GM18519 (cell line): ENCODE results near the gene SPPL2C.
"Not testable (repeated sequence)": the region's sequence is repeated elsewhere in the genome, so short reads cannot be mapped to it uniquely, and the experiment has no call there.

Source experiments
- ATAC-seq: cut with Tn5 transposase; IDR thresholded peaks from one replicate; pipeline ENCODE4 v1.9.1; 2021; ENCODE audit warnings: mild to moderate bottlenecking, moderate library complexity; ENCODE audit not compliant: unreplicated experiment, low FRiP score

SPPL2C gene

DNA sequence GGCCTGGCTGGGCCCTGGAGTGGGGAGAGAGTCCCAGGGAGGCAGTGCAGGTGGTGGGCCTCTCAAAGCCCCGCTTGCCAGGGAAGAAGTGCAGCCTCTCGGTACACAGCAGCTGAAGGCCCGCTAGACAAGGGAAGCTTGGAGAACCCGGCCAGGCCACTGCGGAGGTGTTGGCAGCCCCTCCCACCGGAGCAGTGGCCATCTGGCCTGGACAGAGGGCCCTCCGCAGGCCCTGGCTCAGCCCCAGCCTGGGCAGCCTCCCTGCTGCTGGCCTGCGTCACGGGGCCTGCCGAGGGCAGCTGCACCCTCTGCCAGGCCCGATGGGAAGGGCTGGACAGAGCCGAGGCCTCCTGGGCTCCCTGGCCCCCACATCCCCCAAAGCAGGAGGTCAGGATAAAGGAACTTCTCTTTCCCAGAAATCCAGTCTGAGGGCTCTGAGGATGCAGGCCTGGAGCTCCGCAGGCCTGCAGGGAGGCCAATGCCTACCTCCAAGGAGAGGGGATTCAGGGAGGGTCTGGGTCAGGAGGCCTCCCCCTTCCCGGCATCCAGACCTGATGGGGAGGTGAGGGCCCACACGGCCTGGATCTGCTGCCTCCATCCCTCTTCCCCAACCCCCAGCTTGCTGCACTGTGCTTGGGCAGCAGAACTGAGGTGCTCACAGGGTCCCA lies 4.3 kb downstream of the SPPL2C start:
- ATAC-seq, result no peak

DNA sequence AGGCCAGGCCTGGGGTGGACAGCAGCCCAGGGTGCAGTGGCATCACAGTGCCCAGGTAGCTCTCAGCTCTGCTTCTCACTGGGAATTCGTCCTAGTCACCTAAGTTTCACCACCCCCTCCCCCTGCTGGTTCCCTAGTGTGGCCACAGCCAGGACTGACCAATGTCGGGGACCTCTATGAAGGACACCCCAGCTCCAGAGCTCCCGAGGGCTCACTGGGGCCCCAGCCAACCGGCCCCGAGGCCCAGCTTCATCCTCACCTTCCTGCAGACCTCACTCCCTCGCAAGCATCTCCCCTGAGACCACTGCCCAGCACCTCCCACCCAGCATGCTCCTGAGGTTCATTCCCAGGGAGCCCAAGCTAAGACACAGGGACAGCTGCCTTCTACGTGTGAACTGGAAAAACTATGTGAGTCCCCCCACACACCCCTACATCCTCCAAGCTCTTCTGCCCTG lies 4.9 kb downstream of the SPPL2C start:
- no peak for ATAC-seq

DNA sequence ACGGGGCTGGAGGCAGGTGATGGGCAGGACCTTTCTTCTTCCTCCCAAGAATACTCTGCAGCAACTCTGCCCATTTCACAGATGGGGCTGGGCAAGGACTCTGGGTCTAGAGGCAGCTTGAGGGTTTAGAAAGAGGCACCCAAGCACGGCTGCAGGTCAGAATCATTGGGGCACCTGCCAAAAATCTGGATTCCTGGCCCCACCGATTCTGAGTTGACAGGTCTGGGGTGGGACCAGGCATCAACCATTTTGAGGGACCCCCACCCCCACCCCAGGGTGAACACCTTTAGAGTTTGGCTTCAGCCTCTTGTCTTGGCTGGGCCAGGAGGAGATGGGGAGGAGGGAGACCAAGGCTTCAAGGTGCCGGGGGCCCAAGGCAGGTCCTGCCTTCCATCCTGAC lies 5.3 kb downstream of the SPPL2C start:
- no peak for ATAC-seq

DNA sequence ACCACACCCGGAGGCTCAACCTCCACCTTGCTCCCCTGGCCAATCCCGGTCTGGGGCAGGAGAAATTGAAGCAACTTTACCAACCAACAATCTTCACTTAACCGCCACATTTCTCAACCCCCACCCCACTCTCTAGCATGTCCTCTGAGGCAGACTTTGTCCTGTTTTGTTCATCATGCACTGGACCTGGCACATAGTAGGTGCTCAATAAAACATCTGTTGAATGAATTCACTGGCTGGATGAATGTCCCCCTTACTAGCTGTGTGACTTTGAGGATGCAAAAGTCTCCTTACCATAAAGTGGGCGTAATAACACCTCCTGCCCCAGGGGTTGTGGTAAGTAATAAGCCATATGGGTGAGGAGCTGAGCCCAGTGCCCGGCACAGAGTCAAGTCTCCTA lies 5.8 kb downstream of the SPPL2C start:
- ATAC-seq, result no peak

DNA sequence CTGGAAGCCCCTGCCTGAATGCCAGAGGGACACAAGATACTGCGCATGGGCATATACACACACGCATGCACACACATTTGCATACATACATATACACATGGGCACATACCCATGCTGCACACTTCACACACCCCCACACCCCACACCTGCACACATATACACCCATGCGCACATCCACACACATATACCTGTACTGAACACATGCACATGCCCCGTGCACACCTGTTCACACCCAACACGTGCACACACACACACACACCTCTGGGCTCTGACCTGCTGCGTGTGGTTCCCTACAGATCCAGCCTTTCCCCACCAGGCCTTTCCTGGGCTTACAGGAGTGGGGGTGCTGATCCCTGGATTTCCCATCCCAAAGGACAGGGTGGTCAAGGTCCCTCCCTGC lies 6.3 kb downstream of the SPPL2C start:
- ATAC-seq, result no peak

DNA sequence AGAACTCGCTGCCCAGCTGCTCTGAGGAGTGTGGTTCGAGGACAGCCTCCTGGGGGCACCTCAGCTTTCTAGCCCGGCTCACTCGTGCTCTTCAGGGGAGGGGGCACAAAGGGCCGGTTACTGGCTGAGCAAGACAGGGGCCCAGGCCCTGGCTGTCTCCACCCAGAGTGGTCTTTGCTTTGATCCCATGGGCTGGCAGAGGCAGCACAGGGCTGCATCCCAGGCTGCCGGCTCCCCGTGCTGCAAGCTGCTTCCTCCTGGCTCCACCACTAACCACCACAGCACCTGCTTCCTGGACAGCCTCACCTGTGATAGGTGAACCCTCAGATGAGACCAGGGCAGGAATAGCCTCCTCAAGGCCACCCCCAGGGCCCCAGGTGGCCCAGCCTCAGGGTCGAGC lies 6.8 kb downstream of the SPPL2C start:
- ATAC-seq, result no peak

DNA sequence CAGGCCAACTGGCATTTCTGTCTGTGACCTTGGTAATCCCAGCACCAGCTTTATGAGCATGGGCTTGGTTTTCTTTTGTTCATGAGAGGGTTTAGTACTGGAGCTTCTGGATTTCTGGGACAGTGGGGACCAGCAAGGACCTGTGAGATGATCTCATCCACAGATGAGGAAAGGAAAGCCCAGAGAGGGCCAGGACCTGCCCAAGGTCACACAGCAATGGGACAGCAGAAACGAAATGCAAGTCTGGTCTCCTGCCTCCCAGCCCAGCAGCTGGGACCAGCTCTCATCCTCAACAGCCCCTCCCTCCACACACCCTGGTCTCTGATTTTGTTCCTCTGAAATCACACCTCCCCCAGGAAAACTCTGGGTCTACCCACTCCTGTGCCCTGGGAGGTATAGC lies 7.2 kb downstream of the SPPL2C start:
- no peak for ATAC-seq

DNA sequence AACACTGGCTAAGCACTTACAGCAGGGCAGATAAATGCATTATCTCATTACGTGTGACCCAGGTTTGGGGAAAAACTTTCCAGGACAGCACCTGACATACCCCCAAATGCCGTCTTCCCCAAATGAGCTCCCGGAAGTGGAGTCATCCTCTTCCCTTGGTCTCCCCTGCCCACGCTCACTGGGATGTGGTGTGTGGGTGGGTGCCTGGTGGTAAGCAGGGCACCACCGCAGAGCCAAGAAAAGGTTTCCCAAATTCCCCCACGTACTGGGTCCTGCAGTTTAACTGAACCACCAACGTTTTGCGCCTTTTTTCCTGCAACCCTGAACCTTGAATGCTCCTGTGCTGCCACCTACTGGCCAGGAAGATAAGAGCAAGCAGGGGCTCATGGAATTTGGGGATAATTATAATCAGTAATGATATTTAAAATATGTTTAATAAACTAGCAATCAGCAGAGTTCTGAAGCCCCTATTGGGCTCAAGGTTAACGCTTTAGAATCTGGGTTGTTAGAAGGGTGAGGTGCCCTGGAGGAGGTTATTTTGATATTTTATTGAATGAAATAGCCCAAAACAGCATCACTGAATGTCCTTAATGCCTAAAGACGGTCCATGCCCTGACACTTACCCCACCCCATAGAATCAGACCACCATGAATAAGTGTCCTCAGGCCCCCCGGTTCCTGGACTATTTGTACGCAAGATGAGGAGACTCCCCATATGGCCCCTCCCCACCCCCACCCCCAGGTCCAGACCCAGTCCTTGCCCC lies 8.0 kb downstream of the SPPL2C start:
- ATAC-seq, result no peak

DNA sequence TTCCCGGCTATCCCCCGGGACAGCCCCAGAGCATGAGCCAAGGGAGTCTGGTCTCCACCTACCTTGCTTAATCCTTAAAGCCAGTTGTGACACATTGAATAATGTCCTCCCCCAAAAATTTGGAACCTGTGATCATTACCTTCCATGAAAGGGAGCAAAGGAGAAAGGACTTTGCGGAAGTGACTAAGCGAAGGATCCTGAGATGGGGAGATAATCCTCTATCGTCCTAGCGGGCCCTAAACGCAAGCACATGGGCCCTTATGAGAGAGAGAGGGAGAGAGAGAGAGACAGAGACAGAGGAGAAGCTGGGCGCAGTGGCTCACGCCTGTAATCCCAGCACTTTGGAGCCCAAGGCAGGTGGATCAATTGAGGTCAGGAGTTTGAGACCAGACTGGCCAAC lies 9.5 kb downstream of the SPPL2C start:
- no peak for ATAC-seq

DNA sequence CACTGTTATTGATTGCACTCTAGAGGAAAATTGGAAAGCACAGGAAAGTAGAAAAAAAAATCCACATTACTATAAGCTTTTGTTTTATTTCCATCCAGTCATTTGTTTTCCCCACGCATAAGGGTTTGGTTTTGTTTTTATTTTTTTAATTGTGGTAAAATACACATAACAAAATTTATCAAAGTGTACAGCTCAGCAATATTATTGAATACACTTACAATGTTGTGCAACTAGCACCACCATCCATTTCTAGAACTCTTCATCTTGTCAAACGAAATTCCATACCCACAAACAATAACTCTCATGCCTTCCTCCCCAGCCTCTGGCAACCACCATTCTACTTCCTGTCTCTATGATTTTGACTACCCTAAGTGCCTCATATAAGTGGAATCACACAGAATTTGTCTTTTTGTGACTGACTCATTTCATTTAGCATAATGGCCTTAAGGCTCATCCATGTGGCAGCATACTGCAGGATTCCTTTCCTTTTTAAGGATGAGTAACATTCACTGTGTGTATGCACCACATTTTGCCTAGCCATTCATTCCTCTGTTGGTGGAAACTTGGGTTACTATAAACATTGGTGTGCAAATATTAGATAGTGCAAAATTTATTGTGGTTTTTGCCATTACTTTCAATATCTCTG lies 11.1 kb downstream of the SPPL2C start:
- no peak for ATAC-seq

DNA sequence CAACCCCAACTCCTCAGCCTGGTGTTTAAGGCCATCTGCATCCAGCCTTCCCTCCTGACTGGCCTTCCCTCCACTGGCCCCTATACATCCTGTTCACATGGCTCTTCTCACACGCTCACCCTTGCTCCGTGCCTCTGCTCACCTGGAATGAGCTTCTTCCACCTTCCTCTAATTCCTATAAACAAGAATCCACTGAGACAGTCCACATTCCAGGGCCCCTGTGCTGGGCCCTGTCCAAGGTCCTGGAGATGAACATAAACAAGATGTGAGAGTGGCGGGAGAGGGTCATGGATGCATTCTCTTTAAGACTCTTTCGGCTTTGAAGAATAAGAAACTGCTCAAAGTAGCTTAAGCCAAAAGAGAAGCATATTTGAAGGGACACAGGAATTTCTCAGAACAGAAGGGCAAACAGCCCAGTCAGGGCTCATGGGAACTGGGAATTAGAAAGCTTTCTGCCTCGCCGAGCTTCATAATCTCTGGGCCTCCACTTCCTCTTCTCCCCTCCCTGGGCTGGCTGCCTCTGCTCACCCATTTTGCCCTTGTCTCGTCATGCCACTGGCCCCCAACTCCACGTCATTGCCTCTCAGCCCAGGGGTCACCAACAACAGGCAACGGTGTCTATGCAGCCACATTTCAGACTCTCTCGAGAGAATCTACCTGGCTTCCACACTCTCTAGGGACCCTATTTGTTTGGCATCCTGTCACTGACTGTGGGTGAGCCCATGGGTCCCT lies 13.5 kb downstream of the SPPL2C start:
- ATAC-seq, result no peak

DNA sequence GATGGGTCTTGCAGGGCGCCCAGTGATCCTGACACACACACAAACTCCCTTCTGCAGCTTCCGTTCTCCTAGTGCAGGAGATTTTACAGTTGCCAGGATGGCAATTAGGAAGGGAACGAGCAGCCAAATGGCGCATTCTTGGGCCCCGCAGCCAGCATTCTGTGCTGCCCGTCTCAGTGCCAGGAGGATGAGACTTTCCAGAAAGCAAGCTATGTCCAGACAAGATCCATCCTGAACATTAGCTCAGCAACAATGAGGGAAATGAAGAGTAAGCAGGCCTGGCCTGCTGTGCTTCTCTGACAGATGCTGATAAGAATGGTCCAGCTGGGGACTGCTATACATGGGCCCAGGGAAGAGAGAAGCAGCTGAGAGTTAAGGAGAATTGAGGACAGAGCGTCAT lies 16.5 kb downstream of the SPPL2C start:
- ATAC-seq, result no peak

DNA sequence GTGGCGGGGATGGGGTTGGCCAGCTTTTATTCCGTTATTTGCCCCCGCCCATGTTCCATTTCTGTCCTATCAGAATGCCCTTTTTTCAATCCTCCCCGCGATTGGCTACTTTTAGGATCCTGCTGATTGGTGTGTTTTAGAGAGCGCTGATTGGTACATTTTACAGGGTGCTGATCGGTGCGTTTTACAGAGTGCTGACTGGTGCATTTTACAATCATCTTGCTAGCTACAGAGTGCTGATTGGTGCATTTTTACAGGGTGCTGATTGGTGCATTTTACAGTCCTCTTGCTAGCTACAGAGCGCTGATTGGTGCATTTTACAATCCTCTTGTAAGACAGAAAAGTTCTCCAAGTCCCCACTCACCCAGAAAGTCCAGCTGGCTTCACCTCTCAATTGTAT lies 17.4 kb downstream of the SPPL2C start:
- not testable (repeated sequence) for ATAC-seq

DNA sequence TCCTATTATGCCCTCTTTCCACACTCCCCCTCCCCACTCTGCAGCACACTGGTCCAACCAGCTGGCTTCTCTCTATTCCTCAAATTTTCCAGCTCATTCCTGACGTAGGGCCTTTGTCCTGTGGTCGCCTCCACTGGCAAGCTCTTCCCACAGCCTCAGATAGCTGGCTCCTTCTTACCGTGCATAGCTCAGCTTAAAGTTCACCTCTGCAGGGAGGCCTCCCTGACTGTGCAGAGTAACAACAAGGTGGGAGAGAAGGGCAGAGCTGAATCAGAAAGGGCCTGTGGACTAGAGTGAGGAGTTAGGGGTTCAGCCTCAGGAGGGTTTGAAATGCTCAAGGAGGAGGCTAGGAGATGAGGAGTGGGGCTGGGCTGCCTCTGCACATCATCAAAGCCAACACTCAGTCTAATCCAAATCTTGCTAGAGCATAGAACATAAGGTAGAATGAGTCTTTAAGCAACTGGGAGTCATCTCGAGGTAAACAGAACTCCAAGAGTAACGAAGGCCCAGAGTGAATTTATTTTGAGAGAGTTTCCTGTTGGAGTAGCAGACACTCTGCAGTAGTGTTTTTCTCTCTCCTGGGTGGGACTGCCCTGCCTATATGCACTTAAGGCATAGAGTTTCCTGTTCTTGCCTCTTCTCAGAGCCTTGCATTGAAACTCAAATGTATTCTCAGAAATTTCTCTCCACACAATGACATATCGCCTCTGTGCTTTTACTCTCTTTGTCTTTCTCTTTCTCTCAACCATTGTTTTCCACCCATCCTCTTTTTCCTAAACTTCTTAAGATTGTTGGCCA lies 19.4 kb downstream of the SPPL2C start:
- ATAC-seq, result no peak

DNA sequence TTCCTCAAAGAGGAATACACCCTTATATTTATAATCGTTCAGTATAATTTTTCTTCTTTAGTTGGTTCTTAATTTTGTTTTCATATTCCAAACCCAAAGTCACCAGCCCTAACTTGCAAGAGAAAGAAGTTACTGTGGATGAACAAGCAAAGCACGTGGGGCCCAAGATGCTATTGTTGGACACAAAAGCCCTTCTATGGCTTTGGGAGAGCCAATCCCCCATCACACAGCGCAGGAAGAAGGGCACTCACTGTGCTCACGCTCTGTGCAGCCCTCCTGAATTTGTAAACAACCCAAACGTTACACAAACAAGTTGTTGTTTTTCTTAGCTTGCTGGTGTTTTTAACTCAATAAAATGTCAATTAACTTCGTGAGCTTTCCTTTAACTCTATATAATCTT lies 22.5 kb downstream of the SPPL2C start:
- ATAC-seq, result no peak

DNA sequence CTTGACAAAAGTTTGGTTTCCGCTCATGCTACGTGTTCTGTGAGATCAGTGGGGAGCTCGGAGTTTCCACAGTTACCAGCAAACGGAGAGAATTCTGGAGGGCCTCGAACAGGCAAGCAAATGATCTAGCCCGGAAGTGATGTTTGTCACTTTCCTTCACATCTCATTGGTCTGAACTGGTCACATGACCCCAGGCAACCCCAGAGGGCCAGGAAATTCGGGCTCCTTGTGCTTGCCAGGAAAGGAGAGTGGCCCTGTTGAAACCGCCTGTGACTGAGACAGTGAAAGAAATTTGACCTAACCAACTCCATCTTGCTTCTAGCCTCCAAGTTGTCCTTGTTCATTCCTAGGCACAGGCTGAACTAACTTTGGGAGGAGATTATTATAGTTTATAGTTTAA lies 23.0 kb downstream of the SPPL2C start:
- ATAC-seq, result no peak

DNA sequence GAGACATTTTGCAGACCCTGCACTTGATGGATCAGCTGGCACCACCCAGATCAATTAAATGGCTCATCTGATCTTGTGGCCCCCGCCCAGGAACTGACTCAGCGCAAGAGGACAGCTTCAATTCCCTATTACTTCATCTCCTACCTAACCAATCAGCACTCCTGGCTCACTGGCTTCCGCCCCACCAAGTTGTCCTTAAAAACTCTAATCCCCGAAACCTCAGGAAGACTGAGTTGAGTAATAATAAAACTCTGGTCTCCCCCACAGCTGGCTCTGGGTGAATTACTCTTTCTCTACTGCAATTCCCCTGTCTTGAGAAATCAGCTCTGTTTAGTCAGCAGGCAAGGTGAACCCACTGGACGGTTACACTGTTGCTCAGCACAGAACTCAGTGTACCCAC lies 23.6 kb downstream of the SPPL2C start:
- no peak for ATAC-seq

DNA sequence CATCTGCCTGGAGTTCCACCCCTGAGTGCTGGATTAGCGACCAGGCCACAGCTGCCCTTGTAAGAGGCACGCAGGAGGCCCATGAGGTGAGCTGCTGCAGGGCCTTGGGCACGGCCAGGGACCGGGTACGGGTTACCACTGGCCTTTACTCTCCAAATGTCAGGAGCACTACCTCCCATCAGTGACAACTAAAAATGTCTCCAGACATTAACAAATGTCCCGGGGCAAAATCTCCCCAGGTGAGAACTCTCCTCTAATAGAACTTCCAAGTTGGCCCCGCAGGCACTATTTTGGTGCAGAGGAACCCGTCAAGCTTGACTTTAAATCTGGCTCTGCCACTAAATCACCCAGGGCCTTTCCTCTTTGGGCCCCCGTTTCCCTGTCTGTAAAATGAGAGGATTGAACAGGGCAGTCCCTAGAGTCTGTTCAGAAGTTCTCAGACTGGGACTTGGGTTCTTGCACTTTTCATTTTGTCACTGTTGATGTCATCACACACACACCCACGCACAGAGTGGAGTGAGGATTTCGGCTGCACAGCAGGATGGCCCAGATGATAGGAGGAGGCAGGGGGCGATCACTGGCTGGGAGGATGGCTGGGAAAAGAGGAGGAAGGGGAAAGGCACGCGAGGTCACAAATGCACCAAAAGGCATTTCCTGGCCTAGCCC lies 25.1 kb downstream of the SPPL2C start:
- ATAC-seq, result no peak

DNA sequence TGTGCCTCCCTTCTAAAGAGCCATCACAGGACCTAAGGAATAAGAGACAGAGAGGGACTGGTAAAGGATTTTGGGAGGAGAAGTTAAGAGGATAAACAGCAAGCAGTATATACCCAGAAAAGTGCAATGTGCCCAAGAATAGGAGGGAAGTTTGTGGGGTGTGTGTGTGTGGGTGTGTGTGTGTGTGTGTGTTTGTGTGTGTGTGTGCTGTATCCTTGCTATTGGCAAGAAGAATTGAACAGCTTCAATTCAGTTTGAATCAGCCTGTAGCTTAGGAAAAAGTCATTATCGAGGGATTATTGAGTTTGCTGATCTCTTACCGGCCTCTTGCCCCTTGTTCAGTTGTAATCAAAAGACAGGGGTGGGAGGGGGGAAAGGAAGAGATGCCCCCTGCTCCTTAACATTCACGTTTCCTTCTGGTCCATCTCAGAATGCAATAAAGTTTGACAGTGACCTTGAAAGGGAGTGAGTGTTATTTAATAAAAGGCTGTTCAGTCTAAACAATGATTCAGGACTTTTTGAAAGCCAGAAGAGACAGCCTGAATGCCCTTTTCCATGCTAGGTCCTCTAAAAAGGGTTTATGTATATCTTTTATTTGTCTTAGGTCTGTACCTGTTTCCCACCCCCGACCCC lies 25.8 kb downstream of the SPPL2C start:
- no peak for ATAC-seq
